Right ventricle myocardium superior (tissue), 1 donor: ENCODE data around the gene GABPB2. TPM values are rescaled to one million over a fixed set of nuclear protein-coding genes. Genes with fewer than 3 reads are reported as not detected.
"Not testable (repeated sequence)": the region's sequence is repeated elsewhere in the genome, so short reads cannot be mapped to it uniquely, and the experiment has no call there.

ENCODE experiments used
- ATAC-seq: fragments of 200-7000 bp; cut with Tn5 transposase; one replicate; pipeline ENCODE4 v1.9.1; 2020; ENCODE audit warnings: mild to moderate bottlenecking; ENCODE audit not compliant: poor library complexity
- DNase-seq: peaks from one replicate; pipeline ENCODE4 v3.0.0-alpha.2; 2020
- intact Hi-C: fragments of 100-400 bp; cut with DNase I; formaldehyde crosslinking; loops from one replicate; pipeline ENCODE4 v1.11.2; 2022
- total RNA-seq: library from RNA; stranded (reverse); fragmentation: NEBNext Ultra II Directional; extraction: Animal tissue kit (Norgen Biotek cat#: 25700); gene quantifications from one replicate; pipeline ENCODE4 v1.2.1, GENCODE V29; 2021
- donor health status: DM: no; HTN: yes; CAD: no; lungs with severe emphysema.

Gene GABPB2
- total RNA-seq, 1 donor from 2014 or later, result 9.5 TPM

GRCh38 chr1:151058692-151059091 is 11.9 kb upstream of the GABPB2 start:
- peak; percentile 44 for DNase-seq
- intact Hi-C loops, result no loop called here

GRCh38 chr1:151059109-151060006 is 11.2 kb upstream of the GABPB2 start, which contains the start of gene CDC42SE1:
Gene CDC42SE1, minus strand, starts transcription at chr1:151059622. Its CDS starts 3,892 bp downstream, at chr1:151055730.
- peak; percentile 92 for DNase-seq
- peak; percentile 97 for ATAC-seq
- intact Hi-C loops, result no loop called here

More at GRCh38 chr1:151058692-151059091, 11.9 kb upstream of the GABPB2 start:
- peak; percentile 2 for ATAC-seq

GRCh38 chr1:151060007-151060656 is 10.4 kb upstream of the GABPB2 start, which contains the start of gene MLLT11:
Gene MLLT11, plus strand, starts transcription at chr1:151060397. Its CDS starts 6,828 bp downstream, at chr1:151067225.
- intact Hi-C loops, result no loop called here
- ATAC-seq, result peak; percentile 54
- peak; percentile 45 for DNase-seq

- ATAC-seq (no peak), DNase-seq (no peak)
- intact Hi-C loops, result no loop called here
Observed at GRCh38 chr1:151060657-151061421, 9.7 kb upstream of the GABPB2 start.

GRCh38 chr1:151061704-151062103 is 8.9 kb upstream of the GABPB2 start:
- ATAC-seq (no peak), DNase-seq (no peak)
- intact Hi-C loops, result no loop called here

- ATAC-seq (no peak), DNase-seq (no peak)
- intact Hi-C loops, result no loop called here
Observed at GRCh38 chr1:151062741-151063371, 7.7 kb upstream of the GABPB2 start.

GRCh38 chr1:151065089-151065645 is 5.4 kb upstream of the GABPB2 start:
- intact Hi-C loops, result no loop called here
- DNase-seq (no peak), ATAC-seq (no peak)

- DNase-seq, result no peak
- no peak for ATAC-seq
- intact Hi-C loops, result no loop called here
Observed at GRCh38 chr1:151067185-151067584, 3.4 kb upstream of the GABPB2 start.

- no peak for ATAC-seq
- DNase-seq, result no peak
- intact Hi-C loops, result no loop called here
Observed at GRCh38 chr1:151069103-151069486, 1.5 kb upstream of the GABPB2 start.

- ATAC-seq (no peak), DNase-seq (no peak)
- intact Hi-C loops, result no loop called here
Observed at GRCh38 chr1:151072224-151072623, 1.7 kb downstream of the GABPB2 start.

- intact Hi-C loops, result no loop called here
- ATAC-seq (no peak), DNase-seq (no peak)
Observed at GRCh38 chr1:151085953-151086559, 15.5 kb downstream of the GABPB2 start.

GRCh38 chr1:151097426-151097825 is 26.9 kb downstream of the GABPB2 start:
- ATAC-seq, DNase-seq, intact Hi-C loops: not testable (repeated sequence)

GRCh38 chr1:151098126-151098525 is 27.6 kb downstream of the GABPB2 start:
- ATAC-seq (no peak), DNase-seq (no peak)
- intact Hi-C loops, result no loop called here

- ATAC-seq, result no peak
- DNase-seq, result no peak
- intact Hi-C loops, result no loop called here
Observed at GRCh38 chr1:151104630-151105029, 34.1 kb downstream of the GABPB2 start.

GRCh38 chr1:151106894-151107293 is 36.3 kb downstream of the GABPB2 start:
- intact Hi-C loops, result no loop called here

GRCh38 chr1:151108331-151108730 is 37.8 kb downstream of the GABPB2 start:
- intact Hi-C loops, result no loop called here
- no peak for DNase-seq

More at GRCh38 chr1:151106894-151107293, 36.3 kb downstream of the GABPB2 start:
- ATAC-seq, result no peak
- no peak for DNase-seq

GRCh38 chr1:151113877-151114276 is 43.3 kb downstream of the GABPB2 start:
- DNase-seq (no peak), ATAC-seq (no peak)
- intact Hi-C loops, result no loop called here

More at GRCh38 chr1:151108331-151108730, 37.8 kb downstream of the GABPB2 start:
- ATAC-seq, result no peak
